ENCODE results near the gene EGFR. TPM values are rescaled to one million over a fixed set of nuclear protein-coding genes. Genes with fewer than 3 reads are reported as not detected.

The EGFR gene
- total RNA-seq, 4 donors from 2014 or later, result 36.4 to 73.6 (median 38.7) TPM

- Histone ChIP-seq H3K4me1 (peaks cover 0 to 11% of the 10 kb centered on the region in 2 donors), H3K9me3 (no peaks in the 10 kb centered on the region), H3K27ac (peak overlapping the region; percentile 71 to 78), H3K36me3 (no peaks in the 10 kb centered on the region), H3K4me3 (no peak overlapping the region), H3K27me3 (no peaks in the 10 kb centered on the region)
- intact Hi-C loops (cut with DNase I; ENCODE audit: low total_unique reads), result no loop called here
- TF ChIP-seq CTCF (IDR thresholded peaks at IDR 0.05) (no peak), POLR2A (IDR thresholded peaks at IDR 0.05) (no peak)
- no peak for DNase-seq
These were observed 158.9 kb downstream of the EGFR start for GRCh38 chr7:55177589-55178261.

GRCh38 chr7:55178292-55178862 is 159.6 kb downstream of the EGFR start:
- no peaks in the 10 kb centered on the region for H3K36me3 ChIP-seq
- intact Hi-C loops (cut with DNase I; ENCODE audit: low total_unique reads), result no loop called here
- no peaks in the 10 kb centered on the region for H3K27me3 ChIP-seq
- DNase-seq, result no peak
- H3K4me3 ChIP-seq, result no peak overlapping the region
- H3K9me3 ChIP-seq, result no peaks in the 10 kb centered on the region
- H3K27ac ChIP-seq, result peak overlapping the region; percentile 71 to 78
- TF ChIP-seq POLR2A (IDR thresholded peaks at IDR 0.05), result no peak
- TF ChIP-seq CTCF (IDR thresholded peaks at IDR 0.05), result no peak
- peaks cover 0 to 11% of the 10 kb centered on the region in 2 donors for H3K4me1 ChIP-seq

- intact Hi-C loops (cut with DNase I; ENCODE audit: low total_unique reads), result no loop called here
- no peak for DNase-seq
- no peaks in the 10 kb centered on the region for H3K27me3 ChIP-seq
- peak overlapping the region in 1 of 2 donors; percentile 78 for H3K27ac ChIP-seq
- no peaks in the 10 kb centered on the region for H3K36me3 ChIP-seq
- no peak overlapping the region for H3K4me3 ChIP-seq
- peaks cover 0 to 11% of the 10 kb centered on the region in 2 donors for H3K4me1 ChIP-seq
- no peaks in the 10 kb centered on the region for H3K9me3 ChIP-seq
- TF ChIP-seq POLR2A (IDR thresholded peaks at IDR 0.05), result no peak
- no peak for TF ChIP-seq CTCF (IDR thresholded peaks at IDR 0.05)
These were observed 160.3 kb downstream of the EGFR start for GRCh38 chr7:55178863-55179773.

GRCh38 chr7:55179931-55180682 is 161.3 kb downstream of the EGFR start:
- Histone ChIP-seq H3K27ac (no peak overlapping the region), H3K4me1 (peaks cover 0 to 11% of the 10 kb centered on the region in 2 donors), H3K27me3 (no peaks in the 10 kb centered on the region), H3K9me3 (no peaks in the 10 kb centered on the region), H3K36me3 (no peaks in the 10 kb centered on the region), H3K4me3 (no peak overlapping the region)
- no peak for DNase-seq
- intact Hi-C loops (cut with DNase I; ENCODE audit: low total_unique reads), result no loop called here
- TF ChIP-seq POLR2A (IDR thresholded peaks at IDR 0.05), result no peak
- TF ChIP-seq CTCF (IDR thresholded peaks at IDR 0.05), result no peak

Measured in uterus (tissue), 4 donors.